Skeletal muscle tissue (tissue), 4 donors: ENCODE measurements around the gene TERC. TPM values are rescaled to one million over a fixed set of nuclear protein-coding genes. Genes with fewer than 3 reads are reported as not detected.

Source experiments
- H3K27ac ChIP-seq: one replicate; pipeline ENCODE4 v1.7.0; 2013; ENCODE audit warnings: mild to moderate bottlenecking, low read depth, low read length, inconsistent platforms
- H3K27me3 ChIP-seq, 3 donors: one replicate each; pipeline ENCODE4 v1.7.0; 2013; ENCODE audit warnings: low read length in 3 of 3; ENCODE audit not compliant: control insufficient read depth in 3 of 3, insufficient read depth in 3 of 3
- H3K36me3 ChIP-seq, 3 donors: one replicate each; pipeline ENCODE4 v1.7.0; 2013; ENCODE audit warnings: low read length in 3 of 3; ENCODE audit not compliant: control insufficient read depth in 3 of 3, insufficient read depth in 3 of 3
- H3K4me1 ChIP-seq, 3 donors: one replicate each; pipeline ENCODE4 v1.7.0; 2013; ENCODE audit warnings: low read length in 3 of 3, mild to moderate bottlenecking in 3 of 3; ENCODE audit not compliant: control insufficient read depth in 3 of 3, insufficient read depth in 3 of 3
- H3K4me3 ChIP-seq, 3 donors: one replicate each; pipeline ENCODE4 v1.7.0; 2013; ENCODE audit warnings: low read length in 3 of 3
- H3K9ac ChIP-seq, 3 donors: one replicate each; pipeline ENCODE4 v1.7.0; 2013; ENCODE audit warnings: low read length in 3 of 3, mild to moderate bottlenecking in 3 of 3, moderate library complexity in 2 of 3, low read depth in 1 of 3
- H3K9me3 ChIP-seq, 3 donors: one replicate each; pipeline ENCODE4 v1.7.0; 2013; ENCODE audit warnings: low read length in 3 of 3; ENCODE audit not compliant: control insufficient read depth in 3 of 3
- total RNA-seq: library from RNA; depleted of rRNA; stranded (reverse); fragments of >200 nt; gene quantifications from one replicate; pipeline ENCODE4 v1.2.3, GENCODE V29; 2014
- donor health status: Osteomylitis.

Gene TERC
- total RNA-seq, 1 donor from 2014 or later, result 104 TPM

DNA sequence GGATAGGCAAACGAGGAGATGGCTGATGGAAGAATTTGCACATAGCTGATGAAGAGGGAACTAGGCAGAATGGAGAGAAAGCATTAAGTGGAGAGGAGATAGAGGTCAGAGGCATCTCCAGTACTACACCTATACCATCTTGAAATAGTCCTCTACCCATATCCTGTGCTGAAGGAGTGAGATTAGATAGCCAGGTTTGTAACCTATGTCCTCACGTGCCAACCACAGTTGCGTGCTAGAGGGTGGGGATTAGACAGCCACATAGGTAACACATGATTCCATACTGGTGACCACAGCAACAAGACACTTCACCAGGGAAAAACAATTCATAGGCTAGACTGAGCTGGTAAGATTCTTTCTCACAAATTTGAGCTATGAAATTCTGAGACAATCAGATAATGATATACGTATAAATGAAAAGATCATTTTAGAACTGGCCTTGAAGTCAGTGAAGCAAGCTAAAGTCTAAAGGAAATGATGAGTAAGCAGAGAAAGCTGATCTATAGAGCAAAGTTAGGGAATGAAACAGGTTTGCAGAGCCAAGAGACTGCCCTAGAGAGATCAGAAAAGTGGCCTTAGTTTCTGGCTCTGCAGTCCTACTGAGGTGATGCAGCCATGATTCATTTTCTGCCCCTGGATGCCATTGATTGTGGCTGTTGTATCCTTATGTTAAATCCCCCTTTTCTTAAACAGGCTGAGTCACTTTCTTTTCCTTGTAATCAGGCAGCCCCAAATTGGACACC is 26.0 kb upstream of the TERC start:
- Histone ChIP-seq H3K9ac (no peak overlapping the region), H3K4me3 (no peak overlapping the region), H3K36me3 (peaks cover 8 to 32% (median 26%) of the 10 kb centered on the region in 3 donors), H3K9me3 (no peaks in the 10 kb centered on the region), H3K27me3 (no peaks in the 10 kb centered on the region), H3K27ac (no peak overlapping the region), H3K4me1 (no peaks in the 10 kb centered on the region)

DNA sequence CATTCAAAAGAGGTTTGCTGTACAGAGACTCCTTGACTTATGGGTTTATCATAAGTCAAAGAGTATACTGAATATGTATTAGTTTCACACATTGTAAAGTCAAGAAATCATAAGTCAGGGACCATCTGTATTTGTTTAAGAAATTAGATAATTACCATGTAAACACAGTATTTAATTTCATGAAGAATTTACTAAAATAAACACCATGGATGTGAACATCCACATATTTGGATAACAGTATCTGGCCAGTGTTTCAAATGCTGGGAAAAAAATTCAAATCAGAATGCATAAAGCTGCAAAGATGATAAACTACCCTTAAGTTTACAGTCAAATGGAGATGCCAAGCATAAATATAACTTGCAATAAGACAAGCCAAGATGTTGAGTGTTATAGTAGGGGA is 25.4 kb upstream of the TERC start:
- peaks cover 14 to 37% (median 32%) of the 10 kb centered on the region in 3 donors for H3K36me3 ChIP-seq
- no peak overlapping the region for H3K27ac ChIP-seq
- H3K9ac ChIP-seq, result no peak overlapping the region
- no peaks in the 10 kb centered on the region for H3K4me1 ChIP-seq
- H3K4me3 ChIP-seq, result no peak overlapping the region
- no peaks in the 10 kb centered on the region for H3K27me3 ChIP-seq
- no peaks in the 10 kb centered on the region for H3K9me3 ChIP-seq

DNA sequence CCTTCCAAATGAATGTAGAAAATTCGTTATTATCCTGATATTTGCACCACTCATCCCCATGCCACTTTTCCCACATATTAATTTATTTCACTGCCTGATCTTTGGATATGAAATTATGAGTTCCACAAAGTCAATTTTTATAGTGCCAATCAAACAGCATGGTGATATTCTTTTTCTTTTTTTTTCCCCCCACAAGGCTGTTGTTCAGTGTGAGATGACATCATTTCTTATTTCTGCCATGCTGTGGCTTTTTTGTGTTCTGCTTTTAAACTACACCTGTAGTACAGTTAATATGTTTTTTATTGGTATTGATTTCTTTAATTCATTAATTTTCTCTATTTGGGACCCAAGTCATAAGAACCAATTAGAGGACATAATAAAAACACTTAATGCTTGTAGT is 22.9 kb upstream of the TERC start:
- H3K36me3 ChIP-seq, result peaks cover 14 to 45% (median 44%) of the 10 kb centered on the region in 3 donors
- H3K27ac ChIP-seq, result no peak overlapping the region
- no peak overlapping the region for H3K4me3 ChIP-seq
- no peak overlapping the region for H3K9ac ChIP-seq
- H3K9me3 ChIP-seq, result no peaks in the 10 kb centered on the region
- no peaks in the 10 kb centered on the region for H3K27me3 ChIP-seq
- H3K4me1 ChIP-seq, result no peaks in the 10 kb centered on the region

DNA sequence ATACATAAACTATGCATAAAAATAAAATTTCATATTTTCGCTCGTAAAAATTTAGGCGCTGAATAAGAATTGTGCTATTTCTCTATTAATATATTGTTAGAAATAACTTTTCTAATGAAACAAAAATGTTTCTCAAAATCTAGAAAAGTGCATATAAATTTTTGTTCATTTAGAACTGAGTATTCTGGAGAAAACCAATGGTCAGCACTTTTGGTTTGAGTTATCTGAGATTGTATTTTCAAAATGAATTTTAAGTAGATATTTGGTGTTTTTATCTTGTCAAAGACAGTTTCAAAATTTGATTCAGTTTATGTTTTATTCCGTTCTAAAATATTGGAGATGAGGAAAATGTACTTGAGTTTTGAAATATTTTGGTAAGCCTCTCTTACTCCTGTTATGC is 22.3 kb upstream of the TERC start:
- Histone ChIP-seq H3K9ac (no peak overlapping the region), H3K27ac (no peak overlapping the region), H3K4me3 (no peak overlapping the region), H3K4me1 (no peaks in the 10 kb centered on the region), H3K9me3 (no peaks in the 10 kb centered on the region), H3K27me3 (no peaks in the 10 kb centered on the region), H3K36me3 (peaks cover 16 to 45% (median 45%) of the 10 kb centered on the region in 3 donors)

DNA sequence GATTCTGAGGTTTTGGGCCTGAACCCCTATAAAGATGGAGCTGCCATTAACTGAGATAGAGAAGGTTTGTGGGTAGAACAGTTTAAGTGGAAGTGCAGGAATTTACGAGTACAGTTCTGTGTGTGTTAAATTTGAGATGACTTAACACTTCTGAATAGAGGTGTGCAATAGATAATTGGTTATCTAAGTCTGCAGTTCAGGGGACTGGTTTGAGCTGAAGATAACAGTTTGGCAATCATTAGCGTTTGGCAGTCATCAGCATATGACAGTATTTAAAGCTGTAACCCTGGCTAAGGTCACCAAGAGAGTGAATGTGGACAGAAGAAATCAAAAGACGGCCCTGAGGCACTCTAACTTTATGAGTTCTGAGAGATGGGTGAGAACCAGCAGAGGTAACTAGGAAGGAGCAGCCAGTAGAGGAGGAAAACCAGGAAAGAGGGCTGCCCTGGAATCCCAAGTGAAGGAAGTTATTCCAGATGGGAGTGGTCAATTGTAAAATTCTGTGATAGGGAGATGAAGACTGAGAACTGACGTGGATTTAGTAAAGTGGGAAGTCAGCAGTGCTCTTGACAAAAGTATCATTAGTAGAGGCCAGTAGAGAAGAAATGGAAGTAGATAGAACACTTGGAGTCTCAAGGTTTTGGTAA is 16.5 kb upstream of the TERC start:
- no peaks in the 10 kb centered on the region for H3K27me3 ChIP-seq
- peaks cover 0 to 3% (median 0%) of the 10 kb centered on the region in 3 donors for H3K4me1 ChIP-seq
- H3K27ac ChIP-seq, result no peak overlapping the region
- no peak overlapping the region for H3K9ac ChIP-seq
- no peaks in the 10 kb centered on the region for H3K9me3 ChIP-seq
- H3K36me3 ChIP-seq, result peaks cover 27 to 70% (median 61%) of the 10 kb centered on the region in 3 donors
- H3K4me3 ChIP-seq, result no peak overlapping the region

DNA sequence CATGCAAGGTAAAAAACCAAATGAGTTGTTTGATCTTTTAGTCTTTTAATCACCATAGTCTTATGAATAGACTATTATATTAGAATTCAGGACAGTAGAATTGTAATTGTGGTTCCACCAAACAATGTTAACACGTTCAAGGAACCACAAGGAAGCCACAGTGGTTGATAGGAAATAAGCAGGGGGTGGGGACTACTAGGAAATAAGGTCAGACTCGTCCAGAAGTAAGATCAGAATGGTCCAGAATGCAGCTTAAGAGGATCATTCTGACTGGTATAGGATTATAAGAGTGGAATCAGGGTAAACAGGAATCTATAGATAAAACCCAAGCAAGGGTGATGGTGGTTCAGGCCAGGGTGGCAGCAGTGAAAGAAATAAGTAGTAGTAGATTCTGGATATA is 15.9 kb upstream of the TERC start:
- no peak overlapping the region for H3K4me3 ChIP-seq
- H3K4me1 ChIP-seq, result peaks cover 0 to 8% (median 0%) of the 10 kb centered on the region in 3 donors
- peaks cover 21 to 70% (median 55%) of the 10 kb centered on the region in 3 donors for H3K36me3 ChIP-seq
- H3K9ac ChIP-seq, result no peak overlapping the region
- H3K27ac ChIP-seq, result no peak overlapping the region
- no peaks in the 10 kb centered on the region for H3K27me3 ChIP-seq
- H3K9me3 ChIP-seq, result no peaks in the 10 kb centered on the region

DNA sequence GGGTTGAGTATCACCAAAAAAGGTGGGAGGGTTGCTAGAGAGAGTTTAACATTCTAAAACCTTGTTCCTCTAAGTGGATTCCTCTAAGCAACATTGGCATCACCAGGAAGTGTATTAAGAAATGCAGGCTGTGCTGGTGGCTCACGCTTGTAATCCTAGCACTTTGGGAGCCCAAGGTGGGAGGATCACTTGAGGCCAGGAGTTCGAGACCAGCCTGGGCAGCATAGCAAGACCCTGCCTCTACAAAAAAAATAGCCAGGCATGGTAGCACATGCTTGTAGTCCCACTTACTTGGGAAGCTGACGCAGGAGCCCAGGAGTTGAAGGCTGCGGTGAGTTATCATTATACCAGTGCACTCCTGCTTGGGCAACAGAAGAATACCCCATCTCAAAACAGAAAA is 13.0 kb upstream of the TERC start:
- Histone ChIP-seq H3K9me3 (no peaks in the 10 kb centered on the region), H3K27ac (no peak overlapping the region), H3K9ac (no peak overlapping the region), H3K4me3 (no peak overlapping the region), H3K4me1 (peaks cover 10 to 24% (median 14%) of the 10 kb centered on the region in 3 donors), H3K36me3 (peaks cover 17 to 63% (median 46%) of the 10 kb centered on the region in 3 donors), H3K27me3 (no peaks in the 10 kb centered on the region)

DNA sequence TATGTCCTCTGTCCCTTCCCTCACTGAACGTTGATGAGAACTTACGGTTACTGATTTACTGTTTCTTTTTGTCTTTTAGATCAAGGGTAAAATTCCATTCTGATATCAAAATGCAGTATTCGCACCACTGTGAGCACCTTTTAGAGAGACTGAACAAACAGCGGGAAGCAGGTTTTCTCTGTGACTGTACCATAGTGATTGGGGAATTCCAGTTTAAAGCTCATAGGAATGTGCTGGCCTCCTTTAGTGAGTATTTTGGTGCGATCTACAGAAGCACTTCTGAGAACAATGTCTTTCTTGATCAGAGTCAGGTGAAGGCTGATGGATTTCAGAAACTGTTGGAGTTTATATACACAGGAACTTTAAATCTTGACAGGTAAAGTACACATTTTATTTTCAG is 9.3 kb upstream of the TERC start:
- H3K4me1 ChIP-seq, result peaks cover 10 to 23% (median 14%) of the 10 kb centered on the region in 3 donors
- peak overlapping the region; percentile 95 to 99 (median 98) for H3K9ac ChIP-seq
- H3K4me3 ChIP-seq, result peak overlapping the region; percentile 98 to 99 (median 98)
- no peaks in the 10 kb centered on the region for H3K27me3 ChIP-seq
- H3K27ac ChIP-seq, result peak overlapping the region; percentile 99
- peaks cover 2 to 32% (median 18%) of the 10 kb centered on the region in 3 donors for H3K36me3 ChIP-seq
- H3K9me3 ChIP-seq, result no peaks in the 10 kb centered on the region

DNA sequence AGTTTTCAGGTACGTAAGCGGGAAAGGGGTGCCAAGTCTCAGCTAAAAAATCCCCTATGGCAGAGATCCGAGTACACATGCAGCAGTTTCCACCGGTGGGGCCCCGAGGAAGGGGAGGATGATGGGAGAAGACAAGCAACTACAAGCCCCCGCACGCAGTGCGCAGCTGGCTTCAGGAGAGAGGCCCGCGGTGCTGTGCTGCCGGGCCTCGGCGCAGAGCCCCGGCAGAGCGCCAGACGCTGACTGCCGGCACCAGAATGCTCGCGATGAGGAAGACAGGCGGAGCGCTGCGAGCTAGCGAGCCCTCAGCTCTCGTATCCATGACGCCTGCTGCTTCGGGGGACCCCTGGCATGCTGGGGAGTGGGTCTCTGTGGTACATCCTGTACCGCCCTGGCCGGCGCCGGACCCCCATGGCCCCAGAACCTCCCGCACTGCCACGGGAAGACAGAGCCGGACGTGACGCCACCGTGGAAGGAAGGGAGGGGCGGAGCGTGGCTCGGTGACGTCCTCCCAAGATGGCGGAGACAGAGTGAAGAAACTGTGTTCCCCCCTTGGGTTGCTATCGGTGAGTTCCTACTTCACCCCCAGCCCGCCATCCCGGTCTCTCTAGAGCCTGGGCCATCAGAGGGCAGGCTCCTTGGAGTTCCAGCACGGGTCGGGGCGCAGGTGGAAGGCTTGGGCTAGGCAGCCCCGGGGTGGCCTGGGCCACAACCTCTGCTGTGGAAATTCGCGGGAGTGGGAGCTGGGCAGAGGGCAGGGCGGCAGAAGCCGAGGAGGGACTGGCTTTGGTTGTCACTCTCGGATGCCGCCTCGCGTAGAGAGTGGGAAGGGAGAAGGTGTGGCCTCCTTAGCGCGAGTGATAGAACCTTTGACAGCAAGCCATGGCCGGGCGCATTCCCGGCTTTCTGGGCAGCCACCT is 8.3 kb upstream of the TERC start, which contains the start of gene MYNN:
Gene MYNN, plus strand, starts transcription at position 500 of the 920 bp plus-strand sequence. CDS start 900 bp downstream, outside the sequence.
- no peaks in the 10 kb centered on the region for H3K27me3 ChIP-seq

More for the DNA sequence above, 8.3 kb upstream of the TERC start, which contains the start of gene MYNN:
- Histone ChIP-seq H3K4me1 (peaks cover 10 to 22% (median 14%) of the 10 kb centered on the region in 3 donors), H3K27ac (peak within 1 kb of the TSS; percentile 99), H3K36me3 (peaks cover 2 to 29% (median 14%) of the 10 kb centered on the region in 3 donors), H3K9me3 (no peaks in the 10 kb centered on the region), H3K9ac (peak within 1 kb of the TSS; percentile 95 to 99 (median 98)), H3K4me3 (peak within 1 kb of the TSS; percentile 98 to 99 (median 98))
